Measurements from ENCODE around the gene SURF6. TPM values are rescaled to one million over a fixed set of nuclear protein-coding genes. Genes with fewer than 3 reads are reported as not detected.
A peak's percentile ranks its signal among the peaks of the same experiment; 100 is the strongest.

The SURF6 gene
- total RNA-seq, 3 donors from 2014 or later (not counting 1 experiment from before 2014, with no cell fraction given), result 13.8 to 23.5 (median 21.3) TPM

DNA sequence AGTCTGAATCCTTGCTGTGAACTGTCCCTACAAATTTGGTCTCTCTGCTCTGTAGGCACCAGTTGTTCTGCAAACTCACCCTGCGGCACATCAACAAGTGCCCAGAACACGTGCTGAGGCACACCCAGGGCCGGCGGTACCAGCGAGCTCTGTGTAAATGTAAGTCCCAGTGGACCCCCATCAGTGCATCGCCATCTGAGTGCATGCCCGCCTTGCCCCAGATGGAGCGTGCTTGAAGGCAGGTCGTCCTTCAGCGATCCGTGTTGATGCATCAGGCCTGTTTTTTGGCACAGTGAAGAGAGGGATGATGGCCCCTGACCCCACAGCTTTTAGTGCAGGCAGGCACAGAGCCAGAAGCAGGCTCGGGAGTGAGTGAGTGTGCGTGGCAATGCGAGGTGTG is 21.7 kb upstream of the SURF6 start:
- H3K4me3 ChIP-seq (ENCODE audit: low read length), result no peak overlapping the region
- peaks cover 44% of the 10 kb centered on the region for H3K36me3 ChIP-seq (ENCODE audit: control insufficient read depth, insufficient read depth, low read length)
- Mint-ChIP-seq H3K4me1 (peaks cover 22 to 40% of the 10 kb centered on the region in 2 donors), H3K36me3 (no peaks in the 10 kb centered on the region), H3K27me3 (ENCODE audit: low read depth in 2 of 2) (no peaks in the 10 kb centered on the region), H3K9me3 (no peaks in the 10 kb centered on the region), H3K27ac (peak overlapping the region; percentile 77 to 87), H3K4me3 (peak overlapping the region; percentile 87)
- intact Hi-C loops (cut with micrococcal nuclease), result loop anchor here (2.0 kb wide), 1 partner anchor 13 kb away; no protein-coding TSS in a partner anchor
- TF ChIP-seq, protein P1, sequence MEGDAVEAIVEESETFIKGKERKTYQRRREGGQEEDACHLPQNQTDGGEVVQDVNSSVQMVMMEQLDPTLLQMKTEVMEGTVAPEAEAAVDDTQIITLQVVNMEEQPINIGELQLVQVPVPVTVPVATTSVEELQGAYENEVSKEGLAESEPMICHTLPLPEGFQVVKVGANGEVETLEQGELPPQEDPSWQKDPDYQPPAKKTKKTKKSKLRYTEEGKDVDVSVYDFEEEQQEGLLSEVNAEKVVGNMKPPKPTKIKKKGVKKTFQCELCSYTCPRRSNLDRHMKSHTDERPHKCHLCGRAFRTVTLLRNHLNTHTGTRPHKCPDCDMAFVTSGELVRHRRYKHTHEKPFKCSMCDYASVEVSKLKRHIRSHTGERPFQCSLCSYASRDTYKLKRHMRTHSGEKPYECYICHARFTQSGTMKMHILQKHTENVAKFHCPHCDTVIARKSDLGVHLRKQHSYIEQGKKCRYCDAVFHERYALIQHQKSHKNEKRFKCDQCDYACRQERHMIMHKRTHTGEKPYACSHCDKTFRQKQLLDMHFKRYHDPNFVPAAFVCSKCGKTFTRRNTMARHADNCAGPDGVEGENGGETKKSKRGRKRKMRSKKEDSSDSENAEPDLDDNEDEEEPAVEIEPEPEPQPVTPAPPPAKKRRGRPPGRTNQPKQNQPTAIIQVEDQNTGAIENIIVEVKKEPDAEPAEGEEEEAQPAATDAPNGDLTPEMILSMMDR (IDR thresholded peaks at IDR 0.05), result no peak
- H3K27ac ChIP-seq (ENCODE audit: low read length), result no peak overlapping the region
- DNase-seq (no peak), ATAC-seq (no peak)
- no peaks in the 10 kb centered on the region for H3K27me3 ChIP-seq (ENCODE audit: control insufficient read depth, insufficient read depth, low read length)
- 95% methylated on average over 14 of the region's 14 CpGs for WGBS (ENCODE audit: insufficient coverage)
- no peaks in the 10 kb centered on the region for H3K9me3 ChIP-seq (ENCODE audit: control insufficient read depth, insufficient read depth, low read length)
- H3K4me1 ChIP-seq (ENCODE audit: control insufficient read depth, insufficient read depth, low read length), result peaks cover 37% of the 10 kb centered on the region

DNA sequence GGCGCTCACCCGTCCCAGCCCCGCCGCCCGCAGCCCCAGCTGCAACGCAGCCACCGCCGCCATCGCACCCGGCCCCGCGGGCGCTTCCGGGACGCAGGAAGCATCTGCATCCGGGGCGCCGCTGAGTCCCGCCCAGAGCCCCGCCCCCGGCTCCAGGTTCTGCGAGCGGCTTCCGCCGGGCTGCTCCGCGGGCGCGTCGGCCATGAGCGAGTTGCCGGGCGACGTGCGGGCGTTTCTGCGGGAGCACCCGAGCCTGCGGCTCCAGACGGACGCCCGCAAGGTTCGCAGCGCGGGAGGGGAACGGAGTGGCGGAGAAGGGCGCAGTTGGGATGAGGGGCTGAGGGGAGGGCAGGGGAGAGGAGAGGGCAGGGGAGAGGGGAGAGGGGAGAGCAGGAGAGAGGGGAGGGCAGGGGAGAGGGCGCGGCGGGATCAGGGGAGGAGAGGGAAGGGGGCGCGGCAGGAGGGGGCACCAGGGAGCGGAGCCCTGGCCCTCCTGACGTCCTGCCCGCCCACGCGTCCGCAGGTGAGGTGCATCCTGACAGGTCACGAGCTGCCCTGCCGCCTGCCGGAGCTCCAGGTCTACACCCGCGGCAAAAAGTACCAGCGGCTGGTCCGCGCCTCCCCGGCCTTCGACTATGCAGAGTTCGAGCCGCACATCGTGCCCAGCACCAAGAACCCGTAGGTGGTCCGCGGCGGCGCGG is 20.6 kb upstream of the SURF6 start, which contains the start of the genes SURF1 and SURF2:
TSS of gene SURF1 (minus strand) at position 97 of the 701 bp plus-strand sequence. CDS start at position 63, 34 bp downstream.
TSS of gene SURF2 (plus strand) at position 160 of the 701 bp plus-strand sequence. CDS start at position 203, 43 bp downstream.
- Histone ChIP-seq H3K27ac (ENCODE audit: low read length) (peak within 1 kb of the TSS; percentile 50), H3K27me3 (ENCODE audit: control insufficient read depth, insufficient read depth, low read length) (no peaks in the 10 kb centered on the region), H3K36me3 (ENCODE audit: control insufficient read depth, insufficient read depth, low read length) (peaks cover 44% of the 10 kb centered on the region), H3K4me3 (ENCODE audit: low read length) (peak within 1 kb of the TSS; percentile 72), H3K4me1 (ENCODE audit: control insufficient read depth, insufficient read depth, low read length) (peaks cover 37% of the 10 kb centered on the region), H3K9me3 (ENCODE audit: control insufficient read depth, insufficient read depth, low read length) (no peaks in the 10 kb centered on the region)
- peak; percentile 88 to 93 for DNase-seq
- no peaks in the 10 kb centered on the region for H3K9me3 Mint-ChIP-seq
- TF ChIP-seq, protein P1 (IDR thresholded peaks at IDR 0.05), result no peak
- WGBS (ENCODE audit: insufficient coverage), result 1% methylated on average over 78 of the region's 78 CpGs
- H3K27ac Mint-ChIP-seq, result peak within 1 kb of the TSS; percentile 77 to 87
- H3K4me1 Mint-ChIP-seq, result peaks cover 22 to 37% of the 10 kb centered on the region in 2 donors
- H3K27me3 Mint-ChIP-seq (ENCODE audit: low read depth in 2 of 2), result no peaks in the 10 kb centered on the region
- peak within 1 kb of the TSS; percentile 87 for H3K4me3 Mint-ChIP-seq
- intact Hi-C loops (cut with micrococcal nuclease), result loop anchor here (2.0 kb wide), 1 partner anchor 14 kb away; no protein-coding TSS in a partner anchor
- ATAC-seq, result peak; percentile 94 to 97 (median 95)
- peaks cover 5% of the 10 kb centered on the region for H3K36me3 Mint-ChIP-seq

DNA sequence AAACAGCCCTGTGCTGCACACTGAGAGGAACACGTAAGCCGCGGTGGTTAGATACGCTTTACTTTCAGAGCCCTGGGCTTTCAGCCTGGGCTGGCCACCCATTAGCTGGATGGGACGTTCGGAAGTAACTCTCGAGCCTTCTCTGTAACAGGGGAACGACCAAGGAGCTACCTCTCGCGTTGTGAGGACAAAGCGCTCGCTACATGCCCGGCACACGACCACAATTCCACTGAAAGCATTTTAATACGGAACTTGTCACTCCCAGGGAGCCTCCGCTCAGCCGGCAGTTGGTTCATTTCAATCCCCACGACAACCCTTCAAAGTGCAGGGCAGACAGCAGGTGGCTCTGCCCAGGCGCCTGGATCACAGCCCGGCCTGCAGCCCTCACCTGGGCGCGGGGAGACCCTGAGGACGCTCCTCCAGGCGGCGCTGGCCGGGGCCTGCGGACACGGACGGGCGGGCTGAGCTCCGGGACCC is 19.9 kb upstream of the SURF6 start:
- ATAC-seq (peak; percentile 29 to 45 (median 45)), DNase-seq (no peak)
- Histone ChIP-seq H3K4me3 (ENCODE audit: low read length) (peak overlapping the region; percentile 49), H3K36me3 (ENCODE audit: control insufficient read depth, insufficient read depth, low read length) (peaks cover 43% of the 10 kb centered on the region), H3K4me1 (ENCODE audit: control insufficient read depth, insufficient read depth, low read length) (peaks cover 37% of the 10 kb centered on the region), H3K27me3 (ENCODE audit: control insufficient read depth, insufficient read depth, low read length) (no peaks in the 10 kb centered on the region), H3K27ac (ENCODE audit: low read length) (peak overlapping the region; percentile 49), H3K9me3 (ENCODE audit: control insufficient read depth, insufficient read depth, low read length) (no peaks in the 10 kb centered on the region)
- peaks cover 22 to 35% of the 10 kb centered on the region in 2 donors for H3K4me1 Mint-ChIP-seq
- H3K27ac Mint-ChIP-seq, result peak overlapping the region; percentile 77 to 87
- peaks cover 5% of the 10 kb centered on the region for H3K36me3 Mint-ChIP-seq
- under 1% methylated on average over 31 of the region's 31 CpGs for WGBS (ENCODE audit: insufficient coverage)
- peak overlapping the region; percentile 87 for H3K4me3 Mint-ChIP-seq
- H3K9me3 Mint-ChIP-seq, result no peaks in the 10 kb centered on the region
- TF ChIP-seq, protein P1 (IDR thresholded peaks at IDR 0.05), result no peak
- intact Hi-C loops (cut with micrococcal nuclease), result loop anchor here (2.0 kb wide), 1 partner anchor 15 kb away; no protein-coding TSS in a partner anchor
- H3K27me3 Mint-ChIP-seq (ENCODE audit: low read depth in 2 of 2), result no peaks in the 10 kb centered on the region
